Body of pancreas (tissue), 4 donors: Measurements from ENCODE around the gene CSMD2.

Experiments
- POLR2A ChIP-seq, 3 donors: fragments of 450-650 bp; IDR thresholded peaks; one replicate each; pipeline ENCODE4 v1.6.1; 2016; ENCODE audit warnings: antibody characterized with exemption in 3 of 3, mild to moderate bottlenecking in 2 of 3
- TF ChIP-seq, protein P1 (sequence below), 7 experiments: fragments of 450-650 bp in 4 of 7; fragments of 200-600 bp in 3 of 7; sonication (generic) in 3 of 7; IDR thresholded peaks; one replicate each; pipeline ENCODE4 v1.5.1; 2016 to 2019; ENCODE audit warnings: antibody characterized with exemption in 7 of 7

DNA sequence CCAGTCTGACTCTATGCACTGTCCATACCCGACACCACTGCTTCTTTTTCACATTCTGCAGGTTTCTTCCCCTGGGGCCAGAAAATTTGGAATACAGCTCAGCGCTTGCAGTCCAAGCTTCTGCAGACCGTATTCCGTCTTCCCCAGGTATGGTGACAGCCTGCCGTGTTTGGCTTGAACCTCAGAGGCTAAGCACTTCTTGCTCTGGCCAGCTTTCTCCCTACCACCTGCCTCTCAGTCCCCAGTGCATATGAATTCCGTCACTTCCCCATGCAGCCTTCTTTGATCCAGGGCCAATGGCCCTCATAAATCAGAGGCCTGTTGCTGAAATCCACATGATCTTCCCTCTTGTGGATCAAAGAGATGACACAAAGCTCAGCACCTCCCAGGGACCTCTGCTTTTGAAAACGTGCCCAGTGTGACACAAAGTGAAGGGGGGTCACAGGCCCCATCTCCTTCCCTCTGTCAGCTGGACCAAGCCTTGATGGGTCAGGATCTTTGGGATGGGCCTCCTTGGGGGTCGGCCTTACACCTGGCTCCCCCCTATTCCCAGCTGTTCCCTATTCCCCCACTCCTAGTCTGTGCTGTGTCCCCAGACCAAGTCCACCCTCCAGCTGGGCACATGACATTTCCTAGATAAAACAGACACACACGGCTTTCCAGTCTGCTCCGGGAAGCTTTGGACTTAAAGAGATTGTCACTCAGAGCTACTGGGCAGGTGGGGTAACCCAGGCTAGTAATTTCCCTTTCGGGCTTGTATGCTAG is 234.5 kb downstream of the CSMD2 start:
- no peak for TF ChIP-seq POLR2A (IDR thresholded peaks at IDR 0.05)
- TF ChIP-seq, protein P1, sequence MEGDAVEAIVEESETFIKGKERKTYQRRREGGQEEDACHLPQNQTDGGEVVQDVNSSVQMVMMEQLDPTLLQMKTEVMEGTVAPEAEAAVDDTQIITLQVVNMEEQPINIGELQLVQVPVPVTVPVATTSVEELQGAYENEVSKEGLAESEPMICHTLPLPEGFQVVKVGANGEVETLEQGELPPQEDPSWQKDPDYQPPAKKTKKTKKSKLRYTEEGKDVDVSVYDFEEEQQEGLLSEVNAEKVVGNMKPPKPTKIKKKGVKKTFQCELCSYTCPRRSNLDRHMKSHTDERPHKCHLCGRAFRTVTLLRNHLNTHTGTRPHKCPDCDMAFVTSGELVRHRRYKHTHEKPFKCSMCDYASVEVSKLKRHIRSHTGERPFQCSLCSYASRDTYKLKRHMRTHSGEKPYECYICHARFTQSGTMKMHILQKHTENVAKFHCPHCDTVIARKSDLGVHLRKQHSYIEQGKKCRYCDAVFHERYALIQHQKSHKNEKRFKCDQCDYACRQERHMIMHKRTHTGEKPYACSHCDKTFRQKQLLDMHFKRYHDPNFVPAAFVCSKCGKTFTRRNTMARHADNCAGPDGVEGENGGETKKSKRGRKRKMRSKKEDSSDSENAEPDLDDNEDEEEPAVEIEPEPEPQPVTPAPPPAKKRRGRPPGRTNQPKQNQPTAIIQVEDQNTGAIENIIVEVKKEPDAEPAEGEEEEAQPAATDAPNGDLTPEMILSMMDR (IDR thresholded peaks at IDR 0.05): no peak
